ENCODE results near the gene SH3BP1. TPM values are rescaled to one million over a fixed set of nuclear protein-coding genes. Genes with fewer than 3 reads are reported as not detected.

SH3BP1 gene
- total and polyA plus RNA-seq, 2 donors from 2014 or later = 2.2 to 12.8 TPM

GRCh38 chr22:37661160-37661924 lies 21.9 kb downstream of the SH3BP1 start:
- intact Hi-C loops (cut with DNase I) = no loop called here
- H3K9me3 ChIP-seq (ENCODE audit: control insufficient read depth in 2 of 3, insufficient read depth in 1 of 3, low read length in 3 of 3) = no peaks in the 10 kb centered on the region
- H3K27ac ChIP-seq (ENCODE audit: low read depth in 2 of 2, low read length in 2 of 2) = peak overlapping the region in 1 of 2 donors; percentile 41
- peaks cover 0 to 8% (median 0%) of the 10 kb centered on the region in 3 donors for H3K36me3 ChIP-seq (ENCODE audit: control insufficient read depth in 2 of 3, insufficient read depth in 3 of 3, low read length in 3 of 3)
- H3K4me1 ChIP-seq (ENCODE audit: control insufficient read depth in 2 of 3, insufficient read depth in 2 of 3, low read depth in 1 of 3, low read length in 3 of 3) = peaks cover 5 to 28% (median 9%) of the 10 kb centered on the region in 3 donors
- peak overlapping the region in 1 of 3 donors; percentile 2 for H3K9ac ChIP-seq (ENCODE audit: low read length in 3 of 3)
- peak in 3 of 5 donors; percentile 61 to 81 (median 81) for DNase-seq
- H3K4me3 ChIP-seq (ENCODE audit: low read length in 3 of 3) = no peak overlapping the region
- peak; percentile 20 for TF ChIP-seq CTCF (IDR thresholded peaks at IDR 0.05; ENCODE audit: borderline replicate concordance, extremely low read depth, insufficient read depth)
- no peaks in the 10 kb centered on the region for H3K27me3 ChIP-seq (ENCODE audit: control insufficient read depth, insufficient read depth, low read length)
- FAIRE-seq = no peak

- Histone ChIP-seq H3K4me3 (ENCODE audit: low read length in 3 of 3) (no peak overlapping the region), H3K27me3 (ENCODE audit: control insufficient read depth, insufficient read depth, low read length) (no peaks in the 10 kb centered on the region), H3K27ac (ENCODE audit: low read depth in 2 of 2, low read length in 2 of 2) (peak overlapping the region in 1 of 2 donors; percentile 3), H3K4me1 (ENCODE audit: control insufficient read depth in 2 of 3, insufficient read depth in 2 of 3, low read depth in 1 of 3, low read length in 3 of 3) (peaks cover 5 to 28% (median 9%) of the 10 kb centered on the region in 3 donors), H3K9ac (ENCODE audit: low read length in 3 of 3) (no peak overlapping the region), H3K9me3 (ENCODE audit: control insufficient read depth in 2 of 3, insufficient read depth in 1 of 3, low read length in 3 of 3) (no peaks in the 10 kb centered on the region), H3K36me3 (ENCODE audit: control insufficient read depth in 2 of 3, insufficient read depth in 3 of 3, low read length in 3 of 3) (peaks cover 0 to 10% (median 0%) of the 10 kb centered on the region in 3 donors)
- FAIRE-seq (no peak), DNase-seq (no peak)
- TF ChIP-seq CTCF (IDR thresholded peaks at IDR 0.05; ENCODE audit: borderline replicate concordance, extremely low read depth, insufficient read depth) = no peak
- intact Hi-C loops (cut with DNase I) = no loop called here
These were observed 22.6 kb downstream of the SH3BP1 start for GRCh38 chr22:37662039-37662438.

- DNase-seq (no peak), FAIRE-seq (no peak)
- H3K27me3 ChIP-seq (ENCODE audit: control insufficient read depth, insufficient read depth, low read length) = no peaks in the 10 kb centered on the region
- peaks cover 0 to 10% (median 0%) of the 10 kb centered on the region in 3 donors for H3K36me3 ChIP-seq (ENCODE audit: control insufficient read depth in 2 of 3, insufficient read depth in 3 of 3, low read length in 3 of 3)
- H3K27ac ChIP-seq (ENCODE audit: low read depth in 2 of 2, low read length in 2 of 2) = no peak overlapping the region
- H3K4me3 ChIP-seq (ENCODE audit: low read length in 3 of 3) = no peak overlapping the region
- no peak for TF ChIP-seq CTCF (IDR thresholded peaks at IDR 0.05; ENCODE audit: borderline replicate concordance, extremely low read depth, insufficient read depth)
- intact Hi-C loops (cut with DNase I) = no loop called here
- peaks cover 4 to 22% (median 5%) of the 10 kb centered on the region in 3 donors for H3K4me1 ChIP-seq (ENCODE audit: control insufficient read depth in 2 of 3, insufficient read depth in 2 of 3, low read depth in 1 of 3, low read length in 3 of 3)
- no peak overlapping the region for H3K9ac ChIP-seq (ENCODE audit: low read length in 3 of 3)
- H3K9me3 ChIP-seq (ENCODE audit: control insufficient read depth in 2 of 3, insufficient read depth in 1 of 3, low read length in 3 of 3) = no peaks in the 10 kb centered on the region
These were observed 24.2 kb downstream of the SH3BP1 start for GRCh38 chr22:37663521-37664140.
